ENCODE data around the gene MTCL3.

- TF ChIP-seq CTCF (IDR thresholded peaks at IDR 0.05; ENCODE audit: low read depth, low read length, missing input control) = no peak
- no peak for TF ChIP-seq TAF1 (conservative IDR thresholded peaks at IDR 0.05)
- TF ChIP-seq RAD21 (IDR thresholded peaks at IDR 0.05) = no peak
- no peak for TF ChIP-seq MAX (IDR thresholded peaks at IDR 0.05)
- TF ChIP-seq REST (IDR thresholded peaks at IDR 0.05) = no peak
- no peak for TF ChIP-seq ZBTB33 (IDR thresholded peaks at IDR 0.05)
Observed at GRCh38 chr6:127481111-127481510, 38.0 kb downstream of the MTCL3 start.
